ENCODE results near the gene ANKRD31.
"Not testable (repeated sequence)": the region's sequence is repeated elsewhere in the genome, so short reads cannot be mapped to it uniquely, and the experiment has no call there.

ANKRD31 gene

GRCh38 chr5:75235711-75236110 is 967 bp downstream of the ANKRD31 start:
- H3K4me3 ChIP-seq (ENCODE audit: low read depth, low read length), result no peak overlapping the region
- DNase-seq (ENCODE audit: low read depth, low spot score), result no peak

GRCh38 chr5:75234251-75234650 is 2.4 kb downstream of the ANKRD31 start:
- CTCF ChIA-PET, result interaction anchor here (0.7 to 4.8 kb wide), 2 partner anchors 174 to 447 kb away, joined by 3 to 49 read pairs; no protein-coding TSS in a partner anchor
- DNase-seq (ENCODE audit: low read depth, low spot score), result no peak
- no peak for TF ChIP-seq CTCF (IDR thresholded peaks at IDR 0.05; ENCODE audit: insufficient read depth, low read length, missing control alignments)
- POLR2A ChIA-PET, result no interaction called here
- H3K4me3 ChIP-seq (ENCODE audit: low read depth, low read length), result no peak overlapping the region

More at GRCh38 chr5:75235711-75236110, 967 bp downstream of the ANKRD31 start:
- POLR2A ChIA-PET, result interaction anchor here (1.8 kb wide), 1 partner anchor 101 kb away, joined by 9 read pairs; the partner anchor contains the start of gene HMGCR
- TF ChIP-seq CTCF (IDR thresholded peaks at IDR 0.05; ENCODE audit: insufficient read depth, low read length, missing control alignments), result no peak
- CTCF ChIA-PET, result interaction anchor here (0.6 to 4.8 kb wide), 41 partner anchors 8 to 939 kb away, joined by 3 to 49 read pairs (median 4); partner anchors contain the start of genes GCNT4 and HMGCR

GRCh38 chr5:75226916-75227315 is 9.8 kb downstream of the ANKRD31 start:
- POLR2A ChIA-PET, result no interaction called here
- no peak for DNase-seq (ENCODE audit: low read depth, low spot score)
- H3K4me3 ChIP-seq (ENCODE audit: low read depth, low read length), result no peak overlapping the region
- CTCF ChIA-PET, result interaction anchor here (5.2 kb wide), 1 partner anchor 10 kb away, joined by 37 read pairs; the partner anchor contains the start of gene ANKRD31
- TF ChIP-seq CTCF (IDR thresholded peaks at IDR 0.05; ENCODE audit: insufficient read depth, low read length, missing control alignments), result no peak

- CTCF ChIA-PET, result interaction anchor here (5.2 kb wide), 1 partner anchor 11 kb away, joined by 37 read pairs; the partner anchor contains the start of gene ANKRD31
- no peak for TF ChIP-seq CTCF (IDR thresholded peaks at IDR 0.05; ENCODE audit: insufficient read depth, low read length, missing control alignments)
- POLR2A ChIA-PET, result no interaction called here
- H3K4me3 ChIP-seq (ENCODE audit: low read depth, low read length), result no peak overlapping the region
- DNase-seq (ENCODE audit: low read depth, low spot score), result no peak
Observed at GRCh38 chr5:75225506-75225905, 11.2 kb downstream of the ANKRD31 start.

DNA sequence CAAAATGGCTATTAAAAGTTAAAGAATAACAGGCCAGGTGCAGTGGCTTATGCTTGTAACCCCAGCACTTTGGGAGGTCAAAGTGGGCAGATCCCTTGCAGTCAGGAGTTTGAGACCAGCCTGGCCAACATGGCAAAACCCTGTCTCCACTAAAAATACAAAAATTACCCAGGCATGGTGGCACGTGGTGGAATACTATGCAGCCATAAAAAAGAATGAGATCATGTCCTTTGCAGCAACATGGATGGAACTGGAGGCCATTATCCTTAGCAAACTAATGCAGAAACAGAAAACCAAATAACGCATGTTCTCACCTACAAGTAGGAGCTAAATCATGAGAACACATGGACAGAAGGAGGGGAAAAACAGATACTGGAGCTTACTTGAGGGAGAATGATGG is 15.9 kb downstream of the ANKRD31 start:
- CTCF ChIA-PET, result interaction anchor here (1.3 kb wide), 1 partner anchor 15 kb away, joined by 3 read pairs; no protein-coding TSS in a partner anchor
- H3K4me3 ChIP-seq (ENCODE audit: low read depth, low read length); DNase-seq (ENCODE audit: low read depth, low spot score); POLR2A ChIA-PET: not testable (repeated sequence)

- POLR2A ChIA-PET, result no interaction called here
- CTCF ChIA-PET, result no interaction called here
- no peak overlapping the region for H3K4me3 ChIP-seq (ENCODE audit: low read depth, low read length)
- no peak for DNase-seq (ENCODE audit: low read depth, low spot score)
- TF ChIP-seq CTCF (IDR thresholded peaks at IDR 0.05; ENCODE audit: insufficient read depth, low read length, missing control alignments), result no peak
Observed at GRCh38 chr5:75214928-75215327, 21.8 kb downstream of the ANKRD31 start.

DNA sequence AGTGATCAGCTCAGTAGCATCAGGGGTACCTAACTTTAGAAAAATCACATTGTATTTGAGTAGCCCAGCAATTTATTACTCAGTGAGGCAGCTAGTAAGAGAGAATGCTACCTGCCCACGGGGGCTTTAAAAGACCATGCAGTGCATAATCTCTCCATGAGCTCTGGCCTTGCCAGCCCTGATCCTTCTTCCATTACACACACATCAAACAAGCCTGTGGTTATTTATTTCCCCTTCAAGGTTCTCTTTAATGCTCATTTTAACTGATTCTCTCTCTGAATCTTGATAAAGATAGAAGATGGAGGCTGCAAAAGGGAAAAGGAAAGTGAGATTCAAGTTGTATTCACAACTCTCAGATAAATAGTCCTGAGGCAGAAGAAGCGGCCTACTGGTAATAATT is 22.3 kb downstream of the ANKRD31 start:
- no peak overlapping the region for H3K4me3 ChIP-seq (ENCODE audit: low read depth, low read length)
- POLR2A ChIA-PET, result no interaction called here
- no peak for DNase-seq (ENCODE audit: low read depth, low spot score)
- TF ChIP-seq CTCF (IDR thresholded peaks at IDR 0.05; ENCODE audit: insufficient read depth, low read length, missing control alignments), result no peak
- CTCF ChIA-PET, result no interaction called here

All from AG04449 (cell line).